ENCODE measurements around the gene DLG1. TPM values are rescaled to one million over a fixed set of nuclear protein-coding genes. Genes with fewer than 3 reads are reported as not detected.
"Not testable (repeated sequence)": the region's sequence is repeated elsewhere in the genome, so short reads cannot be mapped to it uniquely, and the experiment has no call there.

Gene DLG1
- polyA plus RNA-seq, 4 donors, result 77.6 to 89.6 (median 84.2) TPM

- DNase-seq (ENCODE audit: low read depth in 4 of 4, low spot score in 2 of 4), result no peak
Observed at GRCh38 chr3:197040658-197041057, 257.8 kb downstream of the DLG1 start.

GRCh38 chr3:197038679-197039462 lies 259.5 kb downstream of the DLG1 start:
- no peak for DNase-seq (ENCODE audit: low read depth in 4 of 4, low spot score in 2 of 4)

- no peak for DNase-seq (ENCODE audit: low read depth in 4 of 4, low spot score in 2 of 4)
Observed at GRCh38 chr3:197035577-197035976, 262.8 kb downstream of the DLG1 start.

GRCh38 chr3:197034778-197035177 lies 263.6 kb downstream of the DLG1 start:
- not testable (repeated sequence) for DNase-seq (ENCODE audit: low read depth in 4 of 4, low spot score in 2 of 4)

- not testable (repeated sequence) for DNase-seq (ENCODE audit: low read depth in 4 of 4, low spot score in 2 of 4)
Observed at GRCh38 chr3:197033764-197034163, 264.6 kb downstream of the DLG1 start.

- DNase-seq (ENCODE audit: low read depth in 4 of 4, low spot score in 2 of 4), result no peak
Observed at GRCh38 chr3:197031315-197032285, 266.8 kb downstream of the DLG1 start.

GRCh38 chr3:197030379-197031314 lies 267.8 kb downstream of the DLG1 start:
- no peak for DNase-seq (ENCODE audit: low read depth in 4 of 4, low spot score in 2 of 4)

GRCh38 chr3:197029511-197030167 lies 268.8 kb downstream of the DLG1 start, which contains the start of gene MELTF:
Gene MELTF, minus strand, starts transcription at chr3:197029817. Its CDS starts 115 bp downstream, at chr3:197029702.
- no peak for DNase-seq (ENCODE audit: low read depth in 4 of 4, low spot score in 2 of 4)

GRCh38 chr3:197028728-197029510 lies 269.5 kb downstream of the DLG1 start:
- no peak for DNase-seq (ENCODE audit: low read depth in 4 of 4, low spot score in 2 of 4)

GRCh38 chr3:197027896-197028727 lies 270.3 kb downstream of the DLG1 start:
- no peak for DNase-seq (ENCODE audit: low read depth in 4 of 4, low spot score in 2 of 4)

GRCh38 chr3:197027151-197027895 lies 271.1 kb downstream of the DLG1 start:
- no peak for DNase-seq (ENCODE audit: low read depth in 4 of 4, low spot score in 2 of 4)

GRCh38 chr3:197026481-197026866 lies 271.9 kb downstream of the DLG1 start:
- DNase-seq (ENCODE audit: low read depth in 4 of 4, low spot score in 2 of 4), result no peak

- DNase-seq (ENCODE audit: low read depth in 4 of 4, low spot score in 2 of 4), result no peak
Observed at GRCh38 chr3:197025736-197026480, 272.5 kb downstream of the DLG1 start.

GRCh38 chr3:197024881-197025735 lies 273.3 kb downstream of the DLG1 start:
- DNase-seq (ENCODE audit: low read depth in 4 of 4, low spot score in 2 of 4), result no peak

- DNase-seq (ENCODE audit: low read depth in 4 of 4, low spot score in 2 of 4), result no peak
Observed at GRCh38 chr3:197023998-197024651, 274.3 kb downstream of the DLG1 start.
